Epithelial cell of esophagus (primary cell): ENCODE results near the gene AHNAK.

ENCODE experiments used
- DNase-seq: peaks from one replicate; pipeline ENCODE4 v3.0.0; 2010; ENCODE audit warnings: low read depth
- H3K4me3 ChIP-seq: 2 replicates; pipeline ENCODE4 v1.5.1; 2011; ENCODE audit warnings: mild to moderate bottlenecking, low read length, control low read depth
- TF ChIP-seq, protein P1 (sequence below): IDR thresholded peaks from 2 replicates; pipeline ENCODE4 v1.5.1; 2011; ENCODE audit warnings: low read depth, mild to moderate bottlenecking, low read length, control low read depth, inconsistent platforms; ENCODE audit not compliant: insufficient read depth; ENCODE audit errors: missing control alignments

Gene AHNAK

DNA sequence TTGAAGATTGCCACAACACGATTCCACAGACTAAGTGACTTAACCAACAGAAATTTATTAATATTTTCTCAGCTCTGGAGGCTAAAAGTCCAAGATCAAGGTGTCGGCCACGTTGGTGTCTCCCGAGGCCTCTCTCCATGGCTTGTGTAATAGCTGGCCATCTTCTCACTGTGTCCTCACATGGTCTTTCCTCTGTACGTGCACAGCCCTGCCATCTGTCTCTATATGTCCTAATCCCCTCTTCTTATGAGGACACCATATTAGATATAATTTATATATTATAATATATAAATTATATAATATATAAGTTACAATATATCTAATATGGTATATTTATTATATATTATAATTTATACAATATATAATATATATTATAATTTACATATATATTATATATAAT is 152.9 kb downstream of the AHNAK start:
- TF ChIP-seq, protein P1, sequence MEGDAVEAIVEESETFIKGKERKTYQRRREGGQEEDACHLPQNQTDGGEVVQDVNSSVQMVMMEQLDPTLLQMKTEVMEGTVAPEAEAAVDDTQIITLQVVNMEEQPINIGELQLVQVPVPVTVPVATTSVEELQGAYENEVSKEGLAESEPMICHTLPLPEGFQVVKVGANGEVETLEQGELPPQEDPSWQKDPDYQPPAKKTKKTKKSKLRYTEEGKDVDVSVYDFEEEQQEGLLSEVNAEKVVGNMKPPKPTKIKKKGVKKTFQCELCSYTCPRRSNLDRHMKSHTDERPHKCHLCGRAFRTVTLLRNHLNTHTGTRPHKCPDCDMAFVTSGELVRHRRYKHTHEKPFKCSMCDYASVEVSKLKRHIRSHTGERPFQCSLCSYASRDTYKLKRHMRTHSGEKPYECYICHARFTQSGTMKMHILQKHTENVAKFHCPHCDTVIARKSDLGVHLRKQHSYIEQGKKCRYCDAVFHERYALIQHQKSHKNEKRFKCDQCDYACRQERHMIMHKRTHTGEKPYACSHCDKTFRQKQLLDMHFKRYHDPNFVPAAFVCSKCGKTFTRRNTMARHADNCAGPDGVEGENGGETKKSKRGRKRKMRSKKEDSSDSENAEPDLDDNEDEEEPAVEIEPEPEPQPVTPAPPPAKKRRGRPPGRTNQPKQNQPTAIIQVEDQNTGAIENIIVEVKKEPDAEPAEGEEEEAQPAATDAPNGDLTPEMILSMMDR: no peak
- no peak overlapping the region for H3K4me3 ChIP-seq
- DNase-seq: no peak

DNA sequence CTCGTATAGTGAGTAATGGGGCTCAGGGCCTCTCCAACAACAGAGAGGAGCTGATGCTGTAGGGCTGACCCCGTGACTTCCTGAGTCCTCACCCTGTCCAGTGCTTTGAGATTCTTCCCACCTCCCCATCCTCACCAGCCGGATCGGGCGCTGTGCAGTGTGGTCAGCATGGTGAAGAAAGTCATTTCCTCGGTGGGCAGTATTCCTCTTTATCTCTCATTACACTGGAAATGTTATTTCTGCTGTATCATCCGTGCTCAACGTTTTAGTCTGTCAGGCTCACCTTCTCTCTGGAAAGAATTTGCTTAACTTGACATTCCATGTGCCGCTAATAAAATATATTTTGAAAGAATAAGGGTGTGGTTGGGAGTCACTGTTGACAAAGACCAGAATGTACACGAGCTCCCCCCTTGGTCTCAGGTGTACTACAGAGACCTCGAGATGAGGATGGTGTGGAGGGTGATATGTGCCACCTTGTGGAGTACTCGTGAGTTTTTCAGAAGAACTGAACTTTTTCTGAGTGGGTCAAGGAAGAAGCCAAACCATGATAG is 153.5 kb downstream of the AHNAK start:
- TF ChIP-seq, protein P1: peak; percentile 36
- no peak overlapping the region for H3K4me3 ChIP-seq
- DNase-seq: peak; percentile 53

- no peak overlapping the region for H3K4me3 ChIP-seq
- TF ChIP-seq, protein P1: no peak
- DNase-seq: no peak
These were observed 154.1 kb downstream of the AHNAK start for GRCh38 chr11:62392506-62392905.

DNA sequence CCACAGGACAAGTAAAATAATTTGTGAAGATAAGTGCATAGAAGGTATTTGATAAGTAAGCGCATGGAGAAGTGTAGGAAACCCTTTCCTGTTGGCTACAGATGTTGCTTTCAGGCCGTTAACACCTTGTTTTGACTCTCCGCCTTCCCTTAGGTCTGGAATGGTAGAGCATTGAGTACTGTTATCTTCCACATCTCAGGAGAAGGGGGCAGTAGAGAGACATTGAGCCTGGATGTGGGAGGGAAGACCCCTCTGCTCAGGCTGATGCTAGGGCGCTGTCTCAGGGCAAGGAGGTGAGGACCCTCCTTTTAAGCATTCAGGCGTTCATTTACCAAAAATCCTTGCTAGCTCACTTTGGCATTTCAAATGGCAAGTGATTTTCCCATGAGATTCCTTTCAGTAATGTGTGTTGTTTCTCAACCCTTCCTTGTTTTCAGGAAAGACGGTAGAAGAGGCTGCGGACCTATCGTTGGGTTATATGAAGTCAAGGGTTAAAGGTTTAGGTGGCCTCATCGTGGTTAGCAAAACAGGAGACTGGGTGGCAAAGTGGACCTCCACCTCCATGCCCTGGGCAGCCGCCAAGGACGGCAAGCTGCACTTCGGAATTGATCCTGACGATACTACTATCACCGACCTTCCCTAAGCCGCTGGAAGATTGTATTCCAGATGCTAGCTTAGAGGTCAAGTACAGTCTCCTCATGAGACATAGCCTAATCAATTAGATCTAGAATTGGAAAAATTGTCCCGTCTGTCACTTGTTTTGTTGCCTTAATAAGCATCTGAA is 154.8 kb downstream of the AHNAK start:
- TF ChIP-seq, protein P1: peak; percentile 19
- DNase-seq: no peak
- H3K4me3 ChIP-seq: no peak overlapping the region

GRCh38 chr11:62390722-62391121 is 155.9 kb downstream of the AHNAK start:
- H3K4me3 ChIP-seq: no peak overlapping the region
- peak; percentile 15 for DNase-seq
- TF ChIP-seq, protein P1: no peak

GRCh38 chr11:62390237-62390636 is 156.4 kb downstream of the AHNAK start:
- H3K4me3 ChIP-seq: no peak overlapping the region
- DNase-seq: no peak
- TF ChIP-seq, protein P1: no peak
